HepG2 (cell line): ENCODE data around the gene CRYGS. TPM values are rescaled to one million over a fixed set of nuclear protein-coding genes. Genes with fewer than 3 reads are reported as not detected.
"Not testable (repeated sequence)": the region's sequence is repeated elsewhere in the genome, so short reads cannot be mapped to it uniquely, and the experiment has no call there.

Source experiments
- ATAC-seq: fragments of 200-7000 bp; cut with Tn5 transposase; 3 replicates; pipeline ENCODE4 v1.9.1; 2020; ENCODE audit warnings: mild to moderate bottlenecking, moderate library complexity
- BruUV-seq: library from RNA; stranded (reverse); fragments of 400-500 nt; replicated peaks from 2 replicates; lab custom pipeline; 2021; lab: Mats Ljungman, UMichigan
- CTCF ChIA-PET: fragments of 300-600 bp; formaldehyde crosslinking; extraction: SDS; loops from one replicate; lab custom pipeline; 2021; ENCODE audit warnings: low total read pairs, inconsistent platforms, low intra/inter-chr PET ratio; lab: Yijun Ruan, JAX
- POLR2A ChIA-PET: fragments of 350-600 bp; sonication (Branson Sonifier 250); formaldehyde crosslinking; loops from one replicate; lab custom pipeline; 2020; ENCODE audit warnings: antibody characterized with exemption, inconsistent platforms; lab: Yijun Ruan, JAX
- DNase-seq: peaks from one replicate; pipeline ENCODE4 v3.0.0-alpha.2; 2015; ENCODE audit warnings: low spot score
- FAIRE-seq: peaks from 3 replicates; lab custom pipeline; 2011; peaks lifted over from hg19 to GRCh38; lab: Jason Lieb, UNC
- H2AFZ ChIP-seq: one replicate; pipeline ENCODE4 v1.6.1; 2011; ENCODE audit warnings: low read length, inconsistent platforms
- H3K27ac ChIP-seq: fragments of 300-600 bp; 3 replicates; pipeline ENCODE4 v1.8.0; 2011; ENCODE audit warnings: mixed run types, mild to moderate bottlenecking, mixed read lengths, low read length, inconsistent platforms; ENCODE audit not compliant: insufficient read depth; ENCODE audit errors: extremely low read length
- H3K27me3 ChIP-seq, 2 experiments: fragments of 200-600 bp in 1 of 2; 2 replicates in 1 of 2; 3 replicates in 1 of 2; pipeline versions ENCODE4 v1.6.0 to v1.8.0; 2011; ENCODE audit warnings: low read length in 2 of 2, mild to moderate bottlenecking in 2 of 2, moderate library complexity in 2 of 2, inconsistent platforms in 1 of 2; ENCODE audit not compliant: insufficient read depth in 2 of 2, control insufficient read depth in 1 of 2
- H3K36me3 ChIP-seq, 2 experiments: fragments of 200-600 bp in 1 of 2; replicated peaks in 1 of 2; 2 replicates in 1 of 2; 3 replicates in 1 of 2; pipeline versions ENCODE4 v1.5.1 to v1.8.0; 2011; ENCODE audit warnings: low read length in 2 of 2, inconsistent platforms in 1 of 2; ENCODE audit not compliant: insufficient read depth in 2 of 2, control insufficient read depth in 1 of 2
- H3K4me1 ChIP-seq: 2 replicates; pipeline ENCODE4 v1.5.1; 2012; ENCODE audit warnings: low read length, inconsistent platforms; ENCODE audit not compliant: insufficient read depth
- H3K4me2 ChIP-seq: 2 replicates; pipeline ENCODE4 v1.6.0; 2011; ENCODE audit warnings: low read depth, low read length, inconsistent platforms
- H3K4me3 ChIP-seq, 3 experiments: fragments of 200-600 bp in 1 of 3; sonication (generic), shearing (Covaris generic) in 1 of 3; replicated peaks in 1 of 3; 2 replicates each; pipeline ENCODE4 v1.5.1; 2011 to 2016; ENCODE audit warnings: low read length in 3 of 3, inconsistent platforms in 2 of 3, low read depth in 2 of 3, mild to moderate bottlenecking in 2 of 3, control low read depth in 1 of 3, mixed read lengths in 1 of 3; ENCODE audit not compliant: insufficient read depth in 1 of 3
- H3K79me2 ChIP-seq: one replicate; pipeline ENCODE4 v1.6.1; 2011; ENCODE audit warnings: low read length, inconsistent platforms; ENCODE audit not compliant: insufficient read depth
- H3K9ac ChIP-seq: 2 replicates; pipeline ENCODE4 v1.6.0; 2011; ENCODE audit warnings: mild to moderate bottlenecking, low read depth, low read length, inconsistent platforms; ENCODE audit not compliant: insufficient read depth
- H3K9me3 ChIP-seq: 2 replicates; pipeline ENCODE4 v1.5.1; 2012; ENCODE audit warnings: mild to moderate bottlenecking, low read length
- H4K20me1 ChIP-seq: 2 replicates; pipeline ENCODE4 v1.6.0; 2011; ENCODE audit warnings: inconsistent platforms, mild to moderate bottlenecking, low read length, moderate library complexity; ENCODE audit not compliant: insufficient read depth
- KAT2B ChIP-seq: fragments of 150-350 bp; IDR thresholded peaks from 2 replicates; pipeline ENCODE4 v1.6.1; 2014; ENCODE audit warnings: low read depth, low read length, borderline replicate concordance
- MEIS1 ChIP-seq: sonication (generic); formaldehyde crosslinking; IDR thresholded peaks from 2 replicates; pipeline ENCODE4 v1.9.0; 2021; ENCODE audit warnings: mild to moderate bottlenecking, missing genetic modification reagents, moderate library complexity, borderline replicate concordance
- MZF1 ChIP-seq: sonication (generic); formaldehyde crosslinking; IDR thresholded peaks from 2 replicates; pipeline ENCODE4 v1.8.1; 2023; ENCODE audit warnings: mild to moderate bottlenecking, missing genetic modification reagents, borderline replicate concordance
- SYNCRIP ChIP-seq: fragments of 200-400 bp; formaldehyde crosslinking; IDR thresholded peaks from 2 replicates; pipeline ENCODE4 v1.6.1; 2018; ENCODE audit warnings: mild to moderate bottlenecking, low read depth, low read length; ENCODE audit not compliant: insufficient read depth
- ZNF546 ChIP-seq: sonication (generic); formaldehyde crosslinking; conservative IDR thresholded peaks from 2 replicates; pipeline ENCODE4 v1.8.1; 2023; ENCODE audit warnings: mild to moderate bottlenecking, missing genetic modification reagents
- WGBS: methylation state at CpG from one replicate; pipeline ENCODE4 v1.1.6; 2017; ENCODE audit warnings: low lambda C conversion rate; 5-methylcytosine and 5-hydroxymethylcytosine counted together
- in situ Hi-C: cut with HindIII; loops from 2 replicates; pipeline ENCODE4 v1.10.0; 2017; ENCODE audit warnings: low pct_unique_long_range_greater_than_20kb; ENCODE audit not compliant: extremely low pct_ligation_motif_present
- intact Hi-C: fragments of 100-400 bp; cut with micrococcal nuclease; formaldehyde crosslinking; loops from one replicate; pipeline ENCODE4 v1.10.0; 2022; ENCODE audit not compliant: unreplicated experiment
- polyA plus RNA-seq, 8 experiments: library from polyadenylated mRNA; depleted of rRNA in 3 of 8; stranded (reverse) in 7 of 8; unstranded in 1 of 8; fragments of >200 nt; fragmentation: Illumina TruSeq in 4 of 8; extraction: Trizol in 4 of 8; gene quantifications; 2 replicates each; pipeline versions ENCODE4 v1.2.1 to v1.2.3, GENCODE V29; 2011 to 2016; ENCODE audit warnings: low read depth in 4 of 8, missing spikeins in 1 of 8, mixed read lengths in 1 of 8; ENCODE audit not compliant: insufficient read depth in 1 of 8
- total RNA-seq, 5 experiments: library from RNA; depleted of rRNA; stranded (reverse); fragments of >200 nt; fragmentation: Illumina TruSeq; extraction: Trizol; gene quantifications; 2 replicates each; pipeline ENCODE4 v1.2.3, GENCODE V29; 2016; ENCODE audit warnings: low read depth in 1 of 5
- TF ChIP-seq, protein P1 (sequence below): sonication (generic); formaldehyde crosslinking; IDR thresholded peaks from 2 replicates; pipeline ENCODE4 v1.9.0; 2022; ENCODE audit warnings: missing genetic modification reagents, mild to moderate bottlenecking, borderline replicate concordance
- TF ChIP-seq, protein P2 (sequence below), 2 experiments: fragments of 450-650 bp in 1 of 2; sonication (generic) in 1 of 2; formaldehyde crosslinking; IDR thresholded peaks; 2 replicates each; pipeline versions ENCODE4 v1.5.0 to v1.8.0; 2020 to 2022; ENCODE audit warnings: mild to moderate bottlenecking in 1 of 2, missing genetic modification reagents in 1 of 2

Gene CRYGS
- total and polyA plus RNA-seq, 2 of the 13 experiments (the other 11 are each of a cell fraction or from before 2014, with no cell fraction given): 2.1 to 6.7 TPM

DNA sequence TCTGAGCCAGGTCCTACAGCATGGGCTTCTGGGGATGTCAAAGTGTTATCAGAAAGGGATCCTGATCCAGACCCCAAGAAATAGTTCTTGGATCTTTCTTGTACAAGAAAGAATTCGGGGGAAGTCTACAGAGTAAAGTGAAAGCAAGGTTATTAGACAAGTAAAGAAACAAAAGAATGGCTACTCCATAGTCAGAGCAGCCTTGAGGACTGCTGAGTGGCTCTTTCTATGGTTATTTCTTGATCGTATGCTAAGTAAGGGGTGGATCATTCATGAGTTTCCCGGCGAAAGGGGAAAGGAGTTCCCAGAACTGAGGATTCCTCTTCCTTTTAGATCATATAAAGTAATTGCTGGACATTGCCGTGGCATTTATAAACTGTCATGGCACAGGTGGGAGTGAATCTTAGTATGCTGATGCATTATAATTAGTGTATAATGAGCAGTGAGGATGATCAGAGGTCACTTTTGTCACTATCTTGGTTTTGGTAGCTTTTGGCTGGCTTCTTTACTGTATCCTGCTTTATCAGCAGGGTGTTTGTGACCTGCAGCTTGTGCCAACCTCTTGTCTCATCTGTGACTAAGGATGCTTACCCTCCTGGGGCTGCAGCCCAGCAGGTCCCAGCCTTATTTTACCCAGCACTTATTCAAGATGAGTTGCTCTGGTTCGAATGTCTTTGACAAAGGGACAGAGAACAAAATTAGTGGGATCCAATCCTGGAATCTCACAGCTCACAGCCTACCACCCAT lies 41.0 kb downstream of the CRYGS start (continued):
- TF ChIP-seq, protein P1, sequence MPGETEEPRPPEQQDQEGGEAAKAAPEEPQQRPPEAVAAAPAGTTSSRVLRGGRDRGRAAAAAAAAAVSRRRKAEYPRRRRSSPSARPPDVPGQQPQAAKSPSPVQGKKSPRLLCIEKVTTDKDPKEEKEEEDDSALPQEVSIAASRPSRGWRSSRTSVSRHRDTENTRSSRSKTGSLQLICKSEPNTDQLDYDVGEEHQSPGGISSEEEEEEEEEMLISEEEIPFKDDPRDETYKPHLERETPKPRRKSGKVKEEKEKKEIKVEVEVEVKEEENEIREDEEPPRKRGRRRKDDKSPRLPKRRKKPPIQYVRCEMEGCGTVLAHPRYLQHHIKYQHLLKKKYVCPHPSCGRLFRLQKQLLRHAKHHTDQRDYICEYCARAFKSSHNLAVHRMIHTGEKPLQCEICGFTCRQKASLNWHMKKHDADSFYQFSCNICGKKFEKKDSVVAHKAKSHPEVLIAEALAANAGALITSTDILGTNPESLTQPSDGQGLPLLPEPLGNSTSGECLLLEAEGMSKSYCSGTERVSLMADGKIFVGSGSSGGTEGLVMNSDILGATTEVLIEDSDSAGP: no peak
- TF ChIP-seq ZNF546: no peak
- TF ChIP-seq SYNCRIP: no peak

DNA sequence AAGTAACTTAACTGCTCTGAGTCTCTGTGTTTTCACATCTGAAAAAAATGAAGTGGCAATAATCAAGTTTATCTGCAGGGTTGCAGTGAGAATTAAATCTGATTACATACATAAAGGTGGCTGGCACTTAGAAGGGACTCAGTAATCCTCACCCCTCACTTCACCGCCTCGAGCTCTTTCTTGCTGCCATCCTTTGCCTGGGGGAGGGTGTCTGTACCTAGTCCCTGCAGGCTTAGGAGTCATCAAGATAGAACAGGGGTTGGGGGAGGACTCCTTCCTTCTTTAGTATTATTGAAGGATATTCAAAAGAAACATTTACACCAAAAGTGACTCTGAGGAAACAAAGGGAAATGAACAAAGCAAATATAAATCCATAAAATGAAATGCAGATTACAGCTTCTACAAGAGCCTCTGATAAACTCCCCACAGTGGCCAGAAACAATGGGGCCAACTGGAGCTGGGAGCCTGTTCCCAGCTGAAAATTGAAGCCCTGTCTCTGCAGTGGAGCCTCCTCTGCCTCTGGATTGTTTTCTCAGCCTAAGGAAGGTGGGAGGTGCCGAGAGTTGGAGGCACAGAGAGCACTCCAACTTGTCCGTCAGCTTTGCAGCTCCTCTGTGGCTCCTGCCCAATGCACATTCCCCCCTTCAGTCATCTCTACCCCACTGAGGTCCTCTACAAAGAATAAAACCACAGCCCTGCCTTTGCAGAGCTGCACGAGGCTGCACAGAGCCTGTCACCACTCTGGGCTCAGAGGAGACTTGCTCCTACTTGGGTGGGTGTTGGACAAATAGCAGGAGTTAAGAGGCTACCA lies 41.8 kb downstream of the CRYGS start:
- ChIA-PET CTCF (no interaction called here), POLR2A (no interaction called here)
- Histone ChIP-seq H3K4me3 (no peak overlapping the region), H3K9me3 (no peaks in the 10 kb centered on the region), H2AFZ (no peak overlapping the region), H3K27ac (no peak overlapping the region), H3K4me2 (peak overlapping the region; percentile 36; the same call in 1 of the 2 replicates), H3K79me2 (no peaks in the 10 kb centered on the region), H3K27me3 (peaks cover 0 to 10% of the 10 kb centered on the region in 2 experiments; a peak in 2 of 5 replicates), H3K4me1 (no peaks in the 10 kb centered on the region), H4K20me1 (no peaks in the 10 kb centered on the region), H3K36me3 (no peaks in the 10 kb centered on the region), H3K9ac (no peak overlapping the region)
- 39% methylated on average over 3 of the region's 5 CpGs for WGBS
- no TSS peak for BruUV-seq
- ATAC-seq (peak; percentile 41; the same call in 2 of the 3 replicates), FAIRE-seq (no peak), DNase-seq (no peak)
- intact Hi-C loops (no loop called here), in situ Hi-C loops (no loop called here)
- TF ChIP-seq MEIS1 (CRISPR knock-in tag) (no peak), MZF1 (CRISPR knock-in tag) (no peak), KAT2B (no peak)
- TF ChIP-seq, protein P2, sequence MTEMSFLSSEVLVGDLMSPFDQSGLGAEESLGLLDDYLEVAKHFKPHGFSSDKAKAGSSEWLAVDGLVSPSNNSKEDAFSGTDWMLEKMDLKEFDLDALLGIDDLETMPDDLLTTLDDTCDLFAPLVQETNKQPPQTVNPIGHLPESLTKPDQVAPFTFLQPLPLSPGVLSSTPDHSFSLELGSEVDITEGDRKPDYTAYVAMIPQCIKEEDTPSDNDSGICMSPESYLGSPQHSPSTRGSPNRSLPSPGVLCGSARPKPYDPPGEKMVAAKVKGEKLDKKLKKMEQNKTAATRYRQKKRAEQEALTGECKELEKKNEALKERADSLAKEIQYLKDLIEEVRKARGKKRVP (CRISPR knock-in tag; IDR thresholded peaks at IDR 0.05): no peak

DNA sequence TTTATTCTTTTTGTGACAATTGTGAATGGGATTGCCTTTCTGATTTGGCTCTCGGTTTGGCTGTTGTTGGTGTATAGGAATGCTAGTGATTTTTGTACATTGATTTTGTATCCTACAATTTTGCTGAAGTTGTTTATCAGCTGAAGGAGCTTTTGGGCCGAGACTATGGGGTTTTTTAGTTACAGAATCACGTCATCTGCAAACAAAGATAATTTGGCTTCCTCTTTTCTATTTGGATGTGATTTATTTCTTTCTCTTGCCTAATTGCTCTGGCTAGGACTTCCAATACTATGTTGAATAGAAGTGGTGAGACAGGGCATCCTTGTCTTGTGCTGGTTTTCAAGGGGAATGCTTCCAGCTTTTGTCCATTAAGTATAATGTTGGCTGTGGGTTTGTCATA lies 44.2 kb downstream of the CRYGS start:
- WGBS: 12% methylated on average over 3 of the region's 3 CpGs
- not testable (repeated sequence) for BruUV-seq

More for the DNA sequence above, 44.2 kb downstream of the CRYGS start:
- ATAC-seq, POLR2A ChIA-PET, H2AFZ ChIP-seq, H3K27me3 ChIP-seq, H3K9me3 ChIP-seq, H3K79me2 ChIP-seq, intact Hi-C loops, DNase-seq, H3K36me3 ChIP-seq, H3K4me2 ChIP-seq, H3K4me3 ChIP-seq, H4K20me1 ChIP-seq, CTCF ChIA-PET, H3K9ac ChIP-seq, in situ Hi-C loops, H3K27ac ChIP-seq, FAIRE-seq: not testable (repeated sequence)
- H3K4me1 ChIP-seq: peaks cover 11% of the 10 kb centered on the region
